ENCODE results near the gene SEPTIN11.
"Not testable (repeated sequence)": the region's sequence is repeated elsewhere in the genome, so short reads cannot be mapped to it uniquely, and the experiment has no call there.

Gene SEPTIN11

GRCh38 chr4:76952656-76953582 is 3.4 kb downstream of the SEPTIN11 start:
- WGBS, 2 experiments (ENCODE audit: insufficient coverage in 2 of 2): 100% methylated on average over 1 of the region's 4 CpGs
- Histone ChIP-seq H3K27ac (ENCODE audit: low read depth, low read length, severe bottlenecking) (no peak overlapping the region), H3K9me3 (ENCODE audit: control insufficient read depth, low read length) (no peaks in the 10 kb centered on the region), H3K4me3 (ENCODE audit: extremely low read depth, insufficient read depth, low read length, poor library complexity, severe bottlenecking) (peak overlapping the region; percentile 99), H3K36me3 (ENCODE audit: control insufficient read depth, insufficient read depth, low read length) (peaks cover 57% of the 10 kb centered on the region), H3K4me1 (ENCODE audit: control insufficient read depth, insufficient read depth, low read length, poor library complexity, severe bottlenecking) (peaks cover 22% of the 10 kb centered on the region)

GRCh38 chr4:76953956-76954355 is 4.4 kb downstream of the SEPTIN11 start:
- H3K9me3 ChIP-seq (ENCODE audit: control insufficient read depth, low read length): no peaks in the 10 kb centered on the region
- H3K36me3 ChIP-seq (ENCODE audit: control insufficient read depth, insufficient read depth, low read length): peaks cover 65% of the 10 kb centered on the region
- H3K4me3 ChIP-seq (ENCODE audit: extremely low read depth, insufficient read depth, low read length, poor library complexity, severe bottlenecking): no peak overlapping the region
- peaks cover 22% of the 10 kb centered on the region for H3K4me1 ChIP-seq (ENCODE audit: control insufficient read depth, insufficient read depth, low read length, poor library complexity, severe bottlenecking)
- H3K27ac ChIP-seq (ENCODE audit: low read depth, low read length, severe bottlenecking): no peak overlapping the region
- 94 to 100% methylated on average over 1 to 3 of the region's 3 CpGs for whole genome bisulfite sequencing, 2 experiments (ENCODE audit: insufficient coverage in 2 of 2)

GRCh38 chr4:76954489-76954888 is 4.9 kb downstream of the SEPTIN11 start:
- WGBS, 2 experiments (ENCODE audit: insufficient coverage in 2 of 2): 95 to 96% methylated on average over 4 of the region's 4 CpGs
- Histone ChIP-seq H3K4me3 (ENCODE audit: extremely low read depth, insufficient read depth, low read length, poor library complexity, severe bottlenecking) (no peak overlapping the region), H3K4me1 (ENCODE audit: control insufficient read depth, insufficient read depth, low read length, poor library complexity, severe bottlenecking) (peaks cover 22% of the 10 kb centered on the region), H3K9me3 (ENCODE audit: control insufficient read depth, low read length) (no peaks in the 10 kb centered on the region), H3K36me3 (ENCODE audit: control insufficient read depth, insufficient read depth, low read length) (peaks cover 69% of the 10 kb centered on the region), H3K27ac (ENCODE audit: low read depth, low read length, severe bottlenecking) (no peak overlapping the region)

- H3K36me3 ChIP-seq (ENCODE audit: control insufficient read depth, insufficient read depth, low read length): peaks cover 69% of the 10 kb centered on the region
- peaks cover 22% of the 10 kb centered on the region for H3K4me1 ChIP-seq (ENCODE audit: control insufficient read depth, insufficient read depth, low read length, poor library complexity, severe bottlenecking)
- WGBS, 2 experiments (ENCODE audit: insufficient coverage in 2 of 2): 91% methylated on average over 1 of the region's 1 CpG; no CpG with 5 or more reads in 1 of the 2 experiments
- no peaks in the 10 kb centered on the region for H3K9me3 ChIP-seq (ENCODE audit: control insufficient read depth, low read length)
- H3K27ac ChIP-seq (ENCODE audit: low read depth, low read length, severe bottlenecking): no peak overlapping the region
- no peak overlapping the region for H3K4me3 ChIP-seq (ENCODE audit: extremely low read depth, insufficient read depth, low read length, poor library complexity, severe bottlenecking)
These were observed 5.6 kb downstream of the SEPTIN11 start for GRCh38 chr4:76955182-76955581.

GRCh38 chr4:76957004-76957738 is 7.6 kb downstream of the SEPTIN11 start:
- Histone ChIP-seq H3K27ac (ENCODE audit: low read depth, low read length, severe bottlenecking) (no peak overlapping the region), H3K9me3 (ENCODE audit: control insufficient read depth, low read length) (no peaks in the 10 kb centered on the region), H3K4me3 (ENCODE audit: extremely low read depth, insufficient read depth, low read length, poor library complexity, severe bottlenecking) (no peak overlapping the region), H3K36me3 (ENCODE audit: control insufficient read depth, insufficient read depth, low read length) (peaks cover 81% of the 10 kb centered on the region), H3K4me1 (ENCODE audit: control insufficient read depth, insufficient read depth, low read length, poor library complexity, severe bottlenecking) (peaks cover 22% of the 10 kb centered on the region)
- 100% methylated on average over 4 of the region's 4 CpGs; no CpG with 5 or more reads in 1 of the 2 experiments for WGBS, 2 experiments (ENCODE audit: insufficient coverage in 2 of 2)

GRCh38 chr4:76958891-76959290 is 9.3 kb downstream of the SEPTIN11 start:
- Histone ChIP-seq H3K4me1 (ENCODE audit: control insufficient read depth, insufficient read depth, low read length, poor library complexity, severe bottlenecking) (peaks cover 15% of the 10 kb centered on the region), H3K27ac (ENCODE audit: low read depth, low read length, severe bottlenecking) (no peak overlapping the region), H3K9me3 (ENCODE audit: control insufficient read depth, low read length) (no peaks in the 10 kb centered on the region), H3K4me3 (ENCODE audit: extremely low read depth, insufficient read depth, low read length, poor library complexity, severe bottlenecking) (no peak overlapping the region), H3K36me3 (ENCODE audit: control insufficient read depth, insufficient read depth, low read length) (peaks cover 76% of the 10 kb centered on the region)
- WGBS, 2 experiments (ENCODE audit: insufficient coverage in 2 of 2): 94 to 100% methylated on average over 2 of the region's 5 CpGs

- WGBS, 2 experiments (ENCODE audit: insufficient coverage in 2 of 2): 89 to 100% methylated on average over 3 to 4 of the region's 4 CpGs
- Histone ChIP-seq H3K27ac (ENCODE audit: low read depth, low read length, severe bottlenecking) (no peak overlapping the region), H3K9me3 (ENCODE audit: control insufficient read depth, low read length) (no peaks in the 10 kb centered on the region), H3K4me3 (ENCODE audit: extremely low read depth, insufficient read depth, low read length, poor library complexity, severe bottlenecking) (no peak overlapping the region), H3K4me1 (ENCODE audit: control insufficient read depth, insufficient read depth, low read length, poor library complexity, severe bottlenecking) (peaks cover 15% of the 10 kb centered on the region), H3K36me3 (ENCODE audit: control insufficient read depth, insufficient read depth, low read length) (peaks cover 77% of the 10 kb centered on the region)
These were observed 10.5 kb downstream of the SEPTIN11 start for GRCh38 chr4:76960014-76960413.

GRCh38 chr4:76962406-76963130 is 13.0 kb downstream of the SEPTIN11 start:
- no peaks in the 10 kb centered on the region for H3K4me1 ChIP-seq (ENCODE audit: control insufficient read depth, insufficient read depth, low read length, poor library complexity, severe bottlenecking)
- 83% methylated on average over 1 of the region's 5 CpGs; no CpG with 5 or more reads in 1 of the 2 experiments for WGBS, 2 experiments (ENCODE audit: insufficient coverage in 2 of 2)
- peaks cover 75% of the 10 kb centered on the region for H3K36me3 ChIP-seq (ENCODE audit: control insufficient read depth, insufficient read depth, low read length)
- no peaks in the 10 kb centered on the region for H3K9me3 ChIP-seq (ENCODE audit: control insufficient read depth, low read length)
- H3K27ac ChIP-seq (ENCODE audit: low read depth, low read length, severe bottlenecking): no peak overlapping the region
- H3K4me3 ChIP-seq (ENCODE audit: extremely low read depth, insufficient read depth, low read length, poor library complexity, severe bottlenecking): no peak overlapping the region

- Histone ChIP-seq H3K36me3 (ENCODE audit: control insufficient read depth, insufficient read depth, low read length) (peaks cover 68% of the 10 kb centered on the region), H3K27ac (ENCODE audit: low read depth, low read length, severe bottlenecking) (no peak overlapping the region), H3K9me3 (ENCODE audit: control insufficient read depth, low read length) (no peaks in the 10 kb centered on the region), H3K4me3 (ENCODE audit: extremely low read depth, insufficient read depth, low read length, poor library complexity, severe bottlenecking) (no peak overlapping the region), H3K4me1 (ENCODE audit: control insufficient read depth, insufficient read depth, low read length, poor library complexity, severe bottlenecking) (no peaks in the 10 kb centered on the region)
- 83 to 90% methylated on average over 1 to 2 of the region's 4 CpGs for WGBS, 2 experiments (ENCODE audit: insufficient coverage in 2 of 2)
These were observed 13.7 kb downstream of the SEPTIN11 start for GRCh38 chr4:76963131-76963750.

GRCh38 chr4:76963927-76964326 is 14.4 kb downstream of the SEPTIN11 start:
- not testable (repeated sequence) for H3K4me3 ChIP-seq (ENCODE audit: extremely low read depth, insufficient read depth, low read length, poor library complexity, severe bottlenecking); H3K4me1 ChIP-seq (ENCODE audit: control insufficient read depth, insufficient read depth, low read length, poor library complexity, severe bottlenecking)
- 100% methylated on average over 1 of the region's 1 CpG for WGBS, 2 experiments (ENCODE audit: insufficient coverage in 2 of 2)

More at GRCh38 chr4:76963927-76964326, 14.4 kb downstream of the SEPTIN11 start:
- not testable (repeated sequence) for H3K9me3 ChIP-seq (ENCODE audit: control insufficient read depth, low read length); H3K27ac ChIP-seq (ENCODE audit: low read depth, low read length, severe bottlenecking)
- H3K36me3 ChIP-seq (ENCODE audit: control insufficient read depth, insufficient read depth, low read length): peaks cover 69% of the 10 kb centered on the region

Measured in mesodermal cell (in vitro differentiated cells).